DMS 273 (cell line): Measurements from ENCODE around the gene PRDM9.
"Not testable (repeated sequence)": the region's sequence is repeated elsewhere in the genome, so short reads cannot be mapped to it uniquely, and the experiment has no call there.

Source experiments
- DNase-seq: peaks from one replicate; lab custom pipeline; 2025; ENCODE audit not compliant: unreplicated experiment; lab: John Stamatoyannopoulos, UW

PRDM9 gene

DNA sequence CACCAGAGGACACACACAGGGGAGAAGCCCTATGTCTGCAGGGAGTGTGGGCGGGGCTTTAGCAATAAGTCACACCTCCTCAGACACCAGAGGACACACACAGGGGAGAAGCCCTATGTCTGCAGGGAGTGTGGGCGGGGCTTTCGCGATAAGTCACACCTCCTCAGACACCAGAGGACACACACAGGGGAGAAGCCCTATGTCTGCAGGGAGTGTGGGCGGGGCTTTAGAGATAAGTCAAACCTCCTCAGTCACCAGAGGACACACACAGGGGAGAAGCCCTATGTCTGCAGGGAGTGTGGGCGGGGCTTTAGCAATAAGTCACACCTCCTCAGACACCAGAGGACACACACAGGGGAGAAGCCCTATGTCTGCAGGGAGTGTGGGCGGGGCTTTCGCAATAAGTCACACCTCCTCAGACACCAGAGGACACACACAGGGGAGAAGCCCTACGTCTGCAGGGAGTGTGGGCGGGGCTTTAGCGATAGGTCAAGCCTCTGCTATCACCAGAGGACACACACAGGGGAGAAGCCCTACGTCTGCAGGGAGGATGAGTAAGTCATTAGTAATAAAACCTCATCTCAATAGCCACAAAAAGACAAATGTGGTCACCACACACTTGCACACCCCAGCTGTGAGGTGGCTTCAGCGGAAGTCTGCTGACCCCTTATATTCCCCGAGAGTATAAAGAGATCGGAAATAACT is 20.0 kb downstream of the PRDM9 start:
- DNase-seq, result not testable (repeated sequence)

- no peak for DNase-seq
Observed at GRCh38 chr5:23528677-23529076, 21.3 kb downstream of the PRDM9 start.

DNA sequence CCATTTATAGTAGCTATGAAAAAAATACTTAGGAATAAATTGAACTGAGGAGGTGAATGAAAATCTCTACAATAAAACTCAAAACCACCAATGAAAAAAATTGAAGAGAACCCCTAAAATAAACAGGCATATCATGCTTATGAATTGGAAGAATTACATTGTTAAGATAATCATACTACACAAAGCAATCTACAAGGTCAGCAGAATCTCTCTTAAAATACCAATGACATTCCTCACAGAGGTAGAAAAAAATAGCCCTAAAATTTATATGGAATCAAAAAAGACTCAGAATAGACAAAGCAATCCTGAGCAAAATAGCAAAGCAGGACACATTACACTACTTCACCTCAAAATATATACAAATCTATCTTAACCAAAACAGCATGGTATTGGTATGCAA is 23.2 kb downstream of the PRDM9 start:
- no peak for DNase-seq

DNA sequence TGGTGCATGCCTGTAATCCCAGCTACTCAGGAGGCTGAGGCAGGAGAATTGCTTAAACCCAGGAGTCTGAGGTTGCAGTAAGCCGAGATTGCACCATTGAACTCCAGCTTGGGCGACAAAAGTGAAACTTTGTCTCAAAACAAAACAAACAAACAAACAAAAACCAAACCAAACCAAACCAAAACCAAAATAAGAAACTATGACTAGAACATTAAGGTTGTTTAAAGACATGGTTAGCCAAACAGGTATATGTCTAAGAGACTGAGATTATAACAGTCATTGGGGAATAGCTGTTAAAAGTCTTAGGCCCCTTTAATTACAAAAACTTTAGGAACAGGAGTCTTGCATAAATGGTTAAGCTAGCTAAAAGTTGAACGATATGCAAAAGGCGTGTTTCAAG is 63.6 kb downstream of the PRDM9 start:
- no peak for DNase-seq
